GM18870 (cell line): ENCODE results near the gene MKRN2.

Source experiments
- ATAC-seq: cut with Tn5 transposase; IDR thresholded peaks from one replicate; pipeline ENCODE4 v1.9.1; 2021; ENCODE audit warnings: moderate library complexity; ENCODE audit not compliant: unreplicated experiment

Gene MKRN2

DNA sequence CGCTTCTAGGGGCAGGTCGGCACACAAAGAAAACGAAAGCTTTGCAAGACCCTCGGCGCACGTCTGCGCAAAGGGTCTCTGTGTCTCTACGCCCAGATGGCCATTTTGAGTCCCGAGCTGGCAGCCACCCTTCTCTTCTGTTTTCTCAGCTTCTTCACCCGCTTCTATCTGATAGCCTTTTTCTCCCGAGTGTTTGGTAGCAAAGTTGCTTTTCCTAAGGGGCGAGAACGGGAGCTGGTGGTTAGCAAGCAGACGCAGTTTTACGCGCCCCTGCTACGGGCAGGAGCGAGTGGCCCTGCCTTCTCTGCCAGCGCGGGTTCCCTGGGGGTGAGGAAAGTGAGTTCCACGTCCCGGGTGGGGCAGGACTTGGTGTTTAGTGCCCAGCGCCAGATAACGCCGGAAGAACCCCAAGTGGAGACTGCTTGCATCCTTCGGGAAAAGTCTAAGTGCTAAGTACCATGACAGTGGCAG is 2.9 kb upstream of the MKRN2 start:
- ATAC-seq: no peak

DNA sequence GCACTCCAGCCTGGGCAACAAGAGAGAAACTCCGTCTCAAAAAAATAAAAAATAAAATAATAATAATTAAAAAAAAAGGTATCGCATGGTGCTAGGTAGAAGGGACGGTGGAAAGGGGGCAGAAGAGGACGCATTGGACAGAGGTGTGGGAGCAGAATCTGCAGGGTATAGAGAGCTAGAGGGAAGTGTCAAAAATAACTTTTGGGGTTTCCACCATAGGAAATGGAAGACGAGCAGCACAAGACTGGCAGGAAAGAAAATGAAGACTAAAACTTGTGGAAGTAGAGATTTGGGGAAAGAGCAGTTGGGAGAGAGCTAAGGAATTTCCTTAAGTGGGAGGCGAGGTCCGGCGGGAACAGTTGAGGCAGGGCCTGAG is 585 bp upstream of the MKRN2 start:
- no peak for ATAC-seq

- no peak for ATAC-seq
These were observed 700 bp downstream of the MKRN2 start for GRCh38 chr3:12557473-12558100.

- no peak for ATAC-seq
These were observed 1.8 kb downstream of the MKRN2 start for GRCh38 chr3:12558706-12559105.

GRCh38 chr3:12559520-12559919 is 2.6 kb downstream of the MKRN2 start:
- no peak for ATAC-seq

- ATAC-seq: peak; percentile 62
These were observed 3.8 kb downstream of the MKRN2 start for GRCh38 chr3:12560505-12561190.

- ATAC-seq: no peak
These were observed 4.5 kb downstream of the MKRN2 start for GRCh38 chr3:12561397-12561796.

DNA sequence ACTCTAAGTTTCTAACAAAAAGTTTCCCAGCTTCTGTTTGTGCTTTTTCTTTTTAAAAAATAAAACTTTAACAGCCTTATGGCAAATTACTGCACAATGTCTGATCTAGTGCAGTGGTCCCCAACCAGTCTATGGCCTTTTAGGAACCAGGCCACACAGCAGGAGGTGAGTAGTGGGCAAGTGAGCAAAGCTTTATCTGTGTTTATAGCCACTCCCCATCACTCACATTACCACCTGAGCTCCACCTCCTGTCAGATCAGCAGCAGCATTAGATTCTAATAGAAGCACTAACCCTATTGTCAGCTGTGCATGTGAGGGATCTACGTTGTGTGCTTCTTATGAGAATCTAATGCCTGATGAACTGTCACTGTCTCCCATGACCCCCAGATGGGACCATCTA is 5.6 kb downstream of the MKRN2 start:
- no peak for ATAC-seq

DNA sequence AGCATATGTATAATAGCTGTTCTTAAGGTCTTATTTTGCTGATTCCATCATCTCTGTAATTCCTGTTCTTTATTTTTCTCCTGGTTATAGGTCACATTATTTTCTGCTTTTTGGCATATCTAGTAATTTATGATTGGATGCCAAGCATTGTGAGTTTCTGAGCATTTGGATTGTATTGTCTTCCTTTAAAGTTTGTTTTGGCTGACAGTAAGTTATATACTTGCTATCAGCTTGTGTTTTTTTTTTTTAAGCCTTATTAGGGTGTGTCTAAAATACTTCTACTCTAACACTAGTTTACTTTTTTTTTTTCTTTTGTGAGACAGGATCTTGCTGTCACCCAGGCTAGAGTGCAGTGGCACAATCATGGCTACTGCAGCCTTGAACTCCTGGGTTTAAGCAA is 10.1 kb downstream of the MKRN2 start:
- no peak for ATAC-seq

DNA sequence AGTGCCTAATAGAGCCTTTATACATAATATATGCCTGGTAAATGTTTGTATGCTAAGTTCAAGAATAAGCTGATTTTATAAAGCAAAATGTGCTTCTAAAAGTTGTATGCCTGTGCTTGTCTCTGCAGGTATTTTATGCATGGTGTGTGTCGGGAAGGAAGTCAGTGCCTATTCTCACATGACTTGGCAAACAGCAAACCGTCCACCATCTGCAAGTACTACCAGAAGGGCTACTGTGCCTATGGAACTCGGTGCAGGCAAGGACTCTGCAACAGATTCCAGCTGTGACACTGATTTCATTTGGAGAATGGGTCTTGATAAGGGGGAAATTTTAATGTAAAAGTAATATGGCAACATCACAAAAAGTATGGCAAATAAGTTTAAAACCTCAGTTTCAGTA is 11.9 kb downstream of the MKRN2 start:
- no peak for ATAC-seq

GRCh38 chr3:12569836-12570235 is 12.9 kb downstream of the MKRN2 start:
- no peak for ATAC-seq

- ATAC-seq: no peak
These were observed 15.1 kb downstream of the MKRN2 start for GRCh38 chr3:12571986-12572385.

DNA sequence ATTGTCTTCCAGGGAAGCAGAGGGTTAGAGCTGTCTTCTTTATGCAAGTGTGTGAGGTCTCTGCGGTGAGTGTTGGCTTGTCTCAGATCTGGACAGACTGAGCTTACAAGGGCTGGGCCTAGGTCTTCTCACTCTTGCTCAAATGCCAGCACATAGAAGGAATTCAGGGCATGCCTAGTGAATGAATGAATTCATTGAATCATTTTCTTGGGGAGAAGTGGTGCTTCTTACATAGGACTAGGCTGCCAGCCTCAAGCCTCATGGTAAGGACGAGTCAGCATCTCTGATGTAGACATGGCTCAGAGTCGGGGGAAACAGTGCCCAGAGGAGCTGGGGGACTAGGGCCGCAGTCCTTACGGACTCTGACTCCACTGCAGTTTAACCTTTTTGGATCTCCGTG is 17.2 kb downstream of the MKRN2 start:
- no peak for ATAC-seq

DNA sequence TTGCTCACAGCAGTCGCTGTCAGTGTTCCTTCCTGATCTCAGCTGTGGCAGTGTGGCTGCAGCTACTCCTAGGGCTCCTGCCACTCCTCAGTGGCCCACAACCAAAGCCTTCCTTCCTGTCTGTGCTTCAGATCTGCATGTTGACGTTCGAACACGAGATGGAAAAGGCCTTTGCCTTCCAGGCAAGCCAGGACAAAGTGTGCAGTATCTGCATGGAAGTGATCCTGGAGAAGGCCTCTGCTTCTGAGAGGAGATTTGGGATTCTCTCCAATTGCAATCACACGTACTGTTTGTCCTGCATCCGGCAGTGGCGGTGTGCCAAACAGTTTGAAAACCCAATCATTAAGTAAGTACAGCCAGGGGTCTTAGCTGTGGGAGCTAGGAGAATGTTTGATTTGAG is 17.8 kb downstream of the MKRN2 start:
- ATAC-seq: no peak

- no peak for ATAC-seq
These were observed 20.5 kb downstream of the MKRN2 start for GRCh38 chr3:12577379-12577778.

GRCh38 chr3:12578742-12579141 is 21.9 kb downstream of the MKRN2 start:
- ATAC-seq: no peak

DNA sequence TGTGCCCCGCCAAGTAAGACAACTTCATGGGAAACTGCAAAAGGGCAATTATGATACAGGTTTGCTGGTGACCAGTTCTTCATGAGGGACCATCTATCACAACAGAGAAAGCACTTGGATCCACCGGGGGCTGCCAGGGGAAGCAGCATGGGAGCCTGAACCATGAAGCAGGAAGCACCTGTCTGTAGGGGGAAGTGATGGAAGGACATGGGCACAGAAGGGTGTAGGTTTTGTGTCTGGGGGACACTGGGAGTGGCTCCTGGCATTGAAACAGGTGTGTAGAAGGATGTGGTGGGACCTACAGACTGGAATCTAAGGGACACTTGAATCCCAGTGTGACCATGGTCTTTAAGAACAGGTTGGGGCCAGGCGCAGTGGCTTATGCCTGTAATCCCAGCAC is 22.6 kb downstream of the MKRN2 start:
- ATAC-seq: no peak

DNA sequence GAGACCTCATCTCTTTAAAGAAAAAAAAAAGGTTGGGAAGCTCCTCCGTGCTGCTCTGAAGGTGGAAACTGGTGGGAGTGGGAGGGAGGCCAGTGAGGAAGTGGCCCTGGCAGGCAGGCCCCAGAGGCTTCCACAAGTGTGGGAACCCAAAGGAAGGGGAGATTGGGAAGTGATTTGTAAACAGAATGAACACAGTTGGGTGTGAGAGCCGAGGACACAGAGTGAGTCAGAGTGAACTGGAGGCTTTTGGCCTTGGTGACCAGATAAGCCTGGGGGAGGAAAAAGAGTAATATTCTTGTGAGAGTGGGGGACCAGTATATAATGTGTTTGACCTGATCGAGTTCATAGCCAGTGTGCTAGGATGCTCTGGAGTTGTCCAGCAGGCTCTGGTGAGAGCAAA is 23.0 kb downstream of the MKRN2 start:
- ATAC-seq: no peak

DNA sequence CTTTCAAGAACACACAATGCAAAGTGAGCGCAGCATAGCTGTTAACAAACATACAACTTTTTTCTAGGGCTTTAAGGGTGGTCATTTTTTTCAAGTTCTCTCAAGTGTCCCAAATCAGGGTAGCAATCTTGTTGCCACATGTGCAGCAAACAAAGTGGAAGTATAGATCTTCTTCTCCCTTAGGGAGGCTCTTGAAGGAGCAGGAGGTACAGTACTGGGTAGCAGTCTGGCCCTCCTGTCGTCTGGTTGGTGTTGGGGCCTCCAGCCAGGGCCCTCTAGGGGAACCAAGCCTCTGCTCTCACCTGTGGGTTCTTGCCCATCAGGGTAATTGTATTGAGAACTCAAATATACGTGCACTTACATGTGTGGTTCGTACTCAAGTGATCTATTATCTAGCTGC is 25.8 kb downstream of the MKRN2 start:
- no peak for ATAC-seq

DNA sequence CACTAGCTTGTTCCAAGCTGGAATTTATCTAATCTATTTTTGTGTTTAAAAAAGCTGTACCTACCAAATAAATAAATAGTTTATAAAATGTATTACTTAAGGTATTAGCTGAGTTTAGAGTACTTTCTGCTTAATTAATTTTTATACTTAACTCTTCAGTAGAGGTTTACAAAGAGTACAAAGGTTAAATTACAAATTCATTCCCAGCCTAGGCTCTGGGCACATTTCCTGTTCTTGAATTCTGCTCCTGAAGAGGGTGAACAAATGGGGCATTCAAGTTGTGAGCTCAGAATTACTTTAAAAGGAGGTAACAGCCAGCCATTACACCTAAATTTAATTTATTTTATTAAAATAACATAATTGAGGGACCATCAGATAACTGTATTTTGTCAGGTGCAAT is 26.4 kb downstream of the MKRN2 start:
- ATAC-seq: no peak

DNA sequence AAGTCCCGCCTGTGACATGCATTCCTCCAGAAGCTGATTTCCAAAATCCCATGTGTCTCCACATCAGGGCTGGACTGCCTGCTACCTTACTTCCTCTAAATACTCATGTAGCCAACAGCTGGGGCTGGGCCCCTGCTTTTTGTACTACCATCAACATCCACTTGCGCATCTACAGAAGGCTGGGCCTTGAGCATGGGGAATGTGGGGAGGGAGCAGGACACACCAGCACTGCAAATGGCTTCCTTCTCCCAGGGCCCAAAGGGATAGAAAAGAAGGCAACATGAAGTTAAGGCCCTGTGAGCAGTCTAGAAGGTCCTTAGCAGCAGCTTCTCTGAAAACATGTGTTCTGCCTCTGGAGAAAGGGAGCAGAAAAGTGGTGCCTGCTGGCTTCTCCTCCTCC is 27.2 kb downstream of the MKRN2 start:
- no peak for ATAC-seq

DNA sequence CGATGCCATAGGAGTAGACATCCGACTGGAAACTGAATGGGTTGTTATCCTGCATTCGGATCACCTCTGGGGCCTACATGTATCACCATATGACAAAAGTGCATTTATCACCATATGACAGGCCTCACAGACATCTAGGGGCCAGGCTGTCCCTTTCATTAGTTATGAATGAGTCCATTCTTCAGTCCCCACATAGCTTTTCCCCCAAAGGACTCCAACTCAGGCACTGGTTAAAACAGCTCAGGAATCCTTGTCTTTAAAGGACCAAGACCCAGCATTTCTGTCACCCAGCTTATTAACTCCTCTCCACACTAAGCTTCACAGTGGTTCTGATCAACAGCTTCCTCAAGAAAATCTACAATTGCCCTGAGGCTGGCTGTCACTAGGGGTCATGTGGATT is 28.3 kb downstream of the MKRN2 start:
- ATAC-seq: no peak

- peak; percentile 37 for ATAC-seq
These were observed 29.1 kb downstream of the MKRN2 start for GRCh38 chr3:12585970-12586369.
